ENCODE data around the gene FNDC5. TPM values are rescaled to one million over a fixed set of nuclear protein-coding genes. Genes with fewer than 3 reads are reported as not detected.
A peak's percentile ranks its signal among the peaks of the same experiment; 100 is the strongest.

Gene FNDC5
- total and polyA plus RNA-seq, 8 donors, result 4.6 to 13.3 (median 8.9) TPM; not detected in 1

DNA sequence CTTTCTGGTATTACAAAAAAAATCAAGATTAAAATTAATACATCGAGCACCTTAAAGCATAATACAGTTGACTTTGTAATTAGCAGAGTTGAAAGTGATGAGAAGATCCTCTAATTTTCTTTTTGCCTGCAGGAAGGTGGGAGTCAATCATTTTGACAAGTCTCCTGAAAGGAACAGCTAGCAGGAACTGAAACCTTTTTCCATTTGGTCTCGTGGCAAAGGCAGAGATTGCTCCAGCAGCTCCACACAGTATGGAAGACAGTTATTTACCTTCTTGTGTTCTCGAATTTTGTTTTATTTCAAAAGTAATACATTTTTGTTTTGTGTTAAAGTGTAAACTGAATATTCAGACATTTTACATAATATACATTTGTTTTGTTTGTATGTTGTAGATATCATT is 45.5 kb downstream of the FNDC5 start:
- no peak for ATAC-seq
- Histone ChIP-seq H3K27me3 (no peaks in the 10 kb centered on the region), H3K9me3 (no peaks in the 10 kb centered on the region), H3K36me3 (peaks cover 0 to 46% of the 10 kb centered on the region in 2 donors), H3K4me3 (no peak overlapping the region), H3K27ac (no peak overlapping the region), H3K4me1 (peaks cover 0 to 5% of the 10 kb centered on the region in 2 donors)
- DNase-seq, result no peak
- intact Hi-C loops (cut with DNase I), result no loop called here
- TF ChIP-seq, protein P1, sequence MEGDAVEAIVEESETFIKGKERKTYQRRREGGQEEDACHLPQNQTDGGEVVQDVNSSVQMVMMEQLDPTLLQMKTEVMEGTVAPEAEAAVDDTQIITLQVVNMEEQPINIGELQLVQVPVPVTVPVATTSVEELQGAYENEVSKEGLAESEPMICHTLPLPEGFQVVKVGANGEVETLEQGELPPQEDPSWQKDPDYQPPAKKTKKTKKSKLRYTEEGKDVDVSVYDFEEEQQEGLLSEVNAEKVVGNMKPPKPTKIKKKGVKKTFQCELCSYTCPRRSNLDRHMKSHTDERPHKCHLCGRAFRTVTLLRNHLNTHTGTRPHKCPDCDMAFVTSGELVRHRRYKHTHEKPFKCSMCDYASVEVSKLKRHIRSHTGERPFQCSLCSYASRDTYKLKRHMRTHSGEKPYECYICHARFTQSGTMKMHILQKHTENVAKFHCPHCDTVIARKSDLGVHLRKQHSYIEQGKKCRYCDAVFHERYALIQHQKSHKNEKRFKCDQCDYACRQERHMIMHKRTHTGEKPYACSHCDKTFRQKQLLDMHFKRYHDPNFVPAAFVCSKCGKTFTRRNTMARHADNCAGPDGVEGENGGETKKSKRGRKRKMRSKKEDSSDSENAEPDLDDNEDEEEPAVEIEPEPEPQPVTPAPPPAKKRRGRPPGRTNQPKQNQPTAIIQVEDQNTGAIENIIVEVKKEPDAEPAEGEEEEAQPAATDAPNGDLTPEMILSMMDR (IDR thresholded peaks at IDR 0.05), result no peak

DNA sequence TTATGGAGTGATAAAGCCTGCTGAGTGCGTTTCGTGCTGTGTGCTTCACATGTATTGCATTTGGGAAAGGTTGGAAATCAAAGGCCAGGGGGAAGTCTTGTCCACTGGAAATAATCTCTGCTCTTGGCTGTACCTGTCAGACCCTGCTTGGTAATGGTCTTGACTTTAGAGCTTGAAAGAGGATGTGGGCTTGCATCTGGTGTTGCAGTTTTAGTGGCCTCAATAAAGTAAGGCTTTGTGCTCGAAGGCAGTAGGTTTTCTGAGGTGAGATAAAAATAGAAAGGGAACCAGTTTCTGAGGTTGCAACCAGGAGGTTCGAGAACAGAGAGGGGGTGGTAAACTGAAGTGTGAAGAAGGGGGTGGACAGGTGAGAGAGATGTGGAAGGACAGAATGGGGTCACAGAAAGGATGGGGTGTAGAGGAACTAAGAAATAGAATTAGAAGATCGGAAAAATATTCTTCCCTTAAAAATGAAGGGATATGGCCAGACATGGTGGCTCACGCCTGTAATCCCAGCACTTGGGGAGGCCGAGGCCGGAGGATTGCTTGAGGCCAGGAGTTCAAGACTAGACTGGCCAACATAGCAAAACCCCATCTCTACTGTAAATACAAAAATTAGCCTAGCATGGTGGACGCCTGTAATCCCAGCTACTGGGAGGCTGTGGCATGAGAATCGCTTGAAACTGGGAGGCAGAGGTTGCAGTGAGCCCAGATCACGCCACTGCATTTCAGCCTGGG is 51.7 kb downstream of the FNDC5 start:
- Histone ChIP-seq H3K36me3 (no peaks in the 10 kb centered on the region), H3K27ac (peak overlapping the region; percentile 94), H3K9me3 (no peaks in the 10 kb centered on the region), H3K4me3 (peak overlapping the region; percentile 95 to 99), H3K4me1 (peaks cover 17 to 46% of the 10 kb centered on the region in 2 donors), H3K27me3 (no peaks in the 10 kb centered on the region)
- ATAC-seq (no peak), DNase-seq (no peak)
- intact Hi-C loops (cut with DNase I), result no loop called here
- TF ChIP-seq, protein P1 (IDR thresholded peaks at IDR 0.05), result no peak

DNA sequence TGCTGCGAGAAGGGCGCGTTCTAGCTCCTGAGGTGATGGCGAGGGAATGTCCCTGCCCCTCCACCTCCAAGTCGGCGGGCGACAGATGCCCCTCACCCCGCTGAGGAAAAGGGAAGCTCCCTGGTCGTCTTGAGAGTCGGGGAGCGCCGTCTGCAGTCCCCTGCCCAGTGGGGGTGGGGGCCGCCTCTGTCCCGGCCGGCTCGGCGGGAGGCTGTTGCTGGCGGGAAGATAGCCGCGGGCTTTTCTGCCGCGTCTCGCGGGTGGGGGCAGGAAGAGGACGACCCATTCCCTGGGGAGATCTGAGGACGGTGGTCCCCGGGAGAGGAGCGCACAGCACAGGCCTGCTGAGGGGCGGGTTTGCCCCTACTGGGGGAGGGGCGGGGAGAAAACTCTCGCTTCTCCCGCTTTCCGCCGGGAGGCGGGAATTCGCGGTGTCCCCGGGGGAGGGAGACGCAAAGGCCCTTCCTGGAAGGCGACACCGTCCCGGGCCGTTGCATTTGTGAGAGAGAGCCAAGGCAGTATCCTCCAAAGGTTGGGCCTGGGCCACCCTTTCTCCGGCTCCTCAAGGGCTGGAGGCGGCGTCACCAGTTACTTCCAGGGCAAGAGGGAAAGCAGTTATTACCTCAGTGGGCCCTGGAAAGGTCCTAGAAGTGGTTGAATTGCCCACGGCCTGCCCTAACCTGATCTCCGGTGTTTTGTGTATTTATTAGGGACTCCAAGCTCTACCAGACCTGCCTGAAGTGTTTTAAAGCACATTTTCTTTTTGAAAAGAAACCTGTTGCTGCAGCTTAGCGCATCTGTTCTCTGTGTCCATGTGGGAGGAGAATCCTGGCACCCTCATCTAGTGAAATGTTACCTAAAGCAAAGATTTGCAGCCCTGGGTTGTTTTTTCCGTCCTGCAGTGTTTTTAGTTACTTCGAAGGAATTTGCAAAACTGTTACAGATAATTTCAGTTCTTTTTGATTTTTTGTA is 52.6 kb downstream of the FNDC5 start:
- intact Hi-C loops (cut with DNase I), result no loop called here

DNA sequence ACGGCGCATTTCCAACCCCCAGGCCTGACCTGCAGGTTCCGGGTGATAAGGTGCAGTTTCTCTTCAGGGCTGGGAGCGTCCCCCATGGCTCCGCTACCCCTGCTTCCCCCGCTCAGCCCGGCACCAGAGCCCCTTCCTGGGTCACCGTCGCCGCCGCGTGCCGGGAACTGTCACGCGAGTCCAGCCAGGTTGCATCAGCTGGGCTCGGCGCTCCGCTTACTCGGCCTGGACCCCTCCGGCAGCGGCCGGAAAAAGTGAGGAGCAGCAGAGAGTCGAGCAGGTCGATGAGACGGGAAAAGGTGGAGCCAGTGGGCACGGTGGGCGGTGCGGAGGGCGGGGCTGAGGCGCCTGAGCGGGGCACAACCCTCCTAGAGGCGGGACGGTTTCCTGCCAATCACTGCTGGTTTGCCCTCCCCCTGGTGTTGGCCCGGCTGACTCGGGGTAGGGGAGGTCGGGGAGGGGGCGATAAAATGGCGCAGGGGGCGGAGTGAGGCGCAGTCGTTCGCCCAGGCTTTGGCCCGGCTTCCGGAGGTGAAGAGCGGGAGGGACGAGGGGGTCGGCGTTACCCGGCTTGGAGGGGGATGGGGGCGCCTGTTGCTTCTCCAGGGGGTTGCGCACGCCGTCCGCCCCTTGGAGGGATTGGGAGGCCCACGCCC is 53.4 kb downstream of the FNDC5 start, which contains the start of the genes S100PBP and YARS1:
S100PBP (plus strand) TSS at position 495 of the 656 bp plus-strand sequence. CDS start 8,447 bp downstream, outside the sequence.
YARS1 (minus strand) TSS at position 200 of the 656 bp plus-strand sequence; CDS start at position 86, 114 bp downstream.
- ATAC-seq (peak; percentile 97), DNase-seq (peak; percentile 98 to 100 (median 100))
- H3K27me3 ChIP-seq, result no peaks in the 10 kb centered on the region
- TF ChIP-seq, protein P1 (IDR thresholded peaks at IDR 0.05), result no peak
- H3K36me3 ChIP-seq, result peaks cover 0 to 6% of the 10 kb centered on the region in 2 donors
- intact Hi-C loops (cut with DNase I), result no loop called here
- H3K4me1 ChIP-seq, result peaks cover 19 to 55% of the 10 kb centered on the region in 2 donors
- H3K4me3 ChIP-seq, result peak within 1 kb of the TSS; percentile 95 to 99
- H3K9me3 ChIP-seq, result no peaks in the 10 kb centered on the region
- H3K27ac ChIP-seq, result peak within 1 kb of the TSS; percentile 94

More for the DNA sequence above, 52.6 kb downstream of the FNDC5 start:
- Histone ChIP-seq H3K27ac (peak overlapping the region; percentile 94), H3K9me3 (no peaks in the 10 kb centered on the region), H3K4me3 (peak overlapping the region; percentile 95 to 99), H3K36me3 (peaks cover 0 to 3% of the 10 kb centered on the region in 2 donors), H3K4me1 (peaks cover 19 to 55% of the 10 kb centered on the region in 2 donors), H3K27me3 (no peaks in the 10 kb centered on the region)
- TF ChIP-seq, protein P1 (IDR thresholded peaks at IDR 0.05), result no peak
- peak; percentile 63 for ATAC-seq
- DNase-seq, result peak; percentile 62 to 91 (median 78)
